ENCODE measurements around the gene PRKD2.
"Not testable (repeated sequence)": the region's sequence is repeated elsewhere in the genome, so short reads cannot be mapped to it uniquely, and the experiment has no call there.

PRKD2 gene

GRCh38 chr19:46716672-46717033 lies 261 bp downstream of the PRKD2 start:
- no peak for DNase-seq (ENCODE audit: low read depth)
- no peak for TF ChIP-seq CTCF (IDR thresholded peaks at IDR 0.05; ENCODE audit: insufficient read depth, low read depth, low read length, missing control alignments)
- H3K4me3 ChIP-seq (ENCODE audit: low read length), result peak overlapping the region; percentile 92

- no peak for TF ChIP-seq CTCF (IDR thresholded peaks at IDR 0.05; ENCODE audit: insufficient read depth, low read depth, low read length, missing control alignments)
- DNase-seq (ENCODE audit: low read depth), result no peak
- peak overlapping the region; percentile 92 for H3K4me3 ChIP-seq (ENCODE audit: low read length)
Observed at GRCh38 chr19:46715975-46716671, 791 bp downstream of the PRKD2 start.

- TF ChIP-seq CTCF (IDR thresholded peaks at IDR 0.05; ENCODE audit: insufficient read depth, low read depth, low read length, missing control alignments), result no peak
- no peak for DNase-seq (ENCODE audit: low read depth)
- H3K4me3 ChIP-seq (ENCODE audit: low read length), result peak overlapping the region; percentile 92
Observed at GRCh38 chr19:46715620-46715974, 1.3 kb downstream of the PRKD2 start.

DNA sequence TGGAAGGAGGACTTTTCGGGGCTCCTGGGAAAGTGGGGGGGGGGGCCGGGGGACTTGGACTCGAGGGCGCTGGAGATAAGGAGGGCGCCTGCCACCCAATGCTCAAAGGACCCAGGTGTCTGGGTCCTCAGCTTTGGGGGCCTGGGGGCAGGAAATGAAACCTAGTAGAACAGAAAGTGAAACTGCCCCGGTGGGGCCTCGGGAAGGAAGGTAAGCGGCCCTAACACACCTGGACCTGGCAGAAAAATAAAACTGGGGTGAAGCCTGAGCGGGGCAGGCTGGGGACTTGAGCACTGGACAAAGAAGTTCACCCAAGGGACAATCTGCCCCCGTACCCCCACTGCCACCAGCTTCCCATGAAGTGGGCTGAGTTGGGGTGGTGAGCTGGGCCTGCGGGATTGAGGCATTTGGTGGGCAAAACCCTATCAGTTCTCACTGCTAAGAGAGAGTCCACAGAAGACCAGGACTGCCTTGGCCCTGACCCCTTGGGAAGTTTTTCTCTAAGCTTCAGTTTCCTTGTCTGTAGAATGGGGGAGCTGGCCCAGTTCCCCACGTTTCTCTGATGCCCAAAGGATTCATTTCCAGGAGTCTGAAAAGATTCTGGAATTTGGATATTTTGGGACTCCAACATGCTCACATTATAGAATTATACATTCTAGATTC lies 2.3 kb downstream of the PRKD2 start:
- no peak for TF ChIP-seq CTCF (IDR thresholded peaks at IDR 0.05; ENCODE audit: insufficient read depth, low read depth, low read length, missing control alignments)
- DNase-seq (ENCODE audit: low read depth), result no peak
- peak overlapping the region; percentile 92 for H3K4me3 ChIP-seq (ENCODE audit: low read length)

GRCh38 chr19:46713781-46714443 lies 3.0 kb downstream of the PRKD2 start:
- no peak for TF ChIP-seq CTCF (IDR thresholded peaks at IDR 0.05; ENCODE audit: insufficient read depth, low read depth, low read length, missing control alignments)
- peak; percentile 89 for DNase-seq (ENCODE audit: low read depth)
- H3K4me3 ChIP-seq (ENCODE audit: low read length), result peak overlapping the region; percentile 92

DNA sequence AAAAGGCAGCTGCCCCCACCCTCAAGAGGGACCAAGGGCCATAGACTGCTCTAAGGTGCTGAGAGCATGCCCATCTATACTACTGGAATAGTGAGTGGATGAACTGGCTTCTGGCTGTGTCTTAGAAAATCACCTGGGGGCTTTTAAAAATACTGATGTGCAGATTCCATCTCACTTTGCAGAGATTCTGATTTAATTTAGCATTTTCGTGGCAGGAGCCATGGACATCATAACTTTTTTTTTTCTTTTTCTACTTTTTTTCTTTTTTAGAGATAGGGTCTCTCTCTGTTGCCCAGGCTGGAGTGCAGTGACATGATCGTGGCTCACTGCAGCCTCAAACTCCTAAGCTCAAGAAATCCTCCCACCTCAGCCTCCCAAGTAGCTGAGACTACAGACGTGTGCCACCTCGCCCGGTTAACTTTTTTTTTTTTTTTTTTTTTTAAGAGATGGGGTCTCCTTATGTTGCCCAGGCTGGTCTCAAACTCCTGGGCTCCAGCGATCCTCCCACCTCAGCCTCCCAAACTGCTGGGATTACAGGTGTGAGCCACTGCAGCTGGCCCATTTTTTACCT lies 4.1 kb downstream of the PRKD2 start:
- H3K4me3 ChIP-seq (ENCODE audit: low read length); DNase-seq (ENCODE audit: low read depth): not testable (repeated sequence)

GRCh38 chr19:46710687-46711086 lies 6.2 kb downstream of the PRKD2 start:
- DNase-seq (ENCODE audit: low read depth), result no peak
- TF ChIP-seq CTCF (IDR thresholded peaks at IDR 0.05; ENCODE audit: insufficient read depth, low read depth, low read length, missing control alignments), result no peak
- no peak overlapping the region for H3K4me3 ChIP-seq (ENCODE audit: low read length)

Data from epithelial cell of esophagus (primary cell).